Upper lobe of left lung (tissue), 4 donors: Measurements from ENCODE around the gene OOSP2.

ENCODE experiments used
- CTCF ChIP-seq, 6 experiments: fragments of 450-650 bp in 4 of 6; fragments of 200-600 bp in 2 of 6; sonication (generic) in 2 of 6; IDR thresholded peaks; one replicate each; pipeline ENCODE4 v1.5.1; 2016 to 2019; ENCODE audit warnings: antibody characterized with exemption in 6 of 6
- POLR2A ChIP-seq, 4 donors: fragments of 450-650 bp; IDR thresholded peaks; one replicate each; pipeline ENCODE4 v1.5.1; 2016 to 2017; ENCODE audit warnings: antibody characterized with exemption in 4 of 4, mild to moderate bottlenecking in 2 of 4
- POLR2AphosphoS5 ChIP-seq, 2 donors: sonication (generic); formaldehyde crosslinking; IDR thresholded peaks; one replicate each; pipeline ENCODE4 v1.5.1; 2017; ENCODE audit warnings: antibody characterized with exemption in 2 of 2

DNA sequence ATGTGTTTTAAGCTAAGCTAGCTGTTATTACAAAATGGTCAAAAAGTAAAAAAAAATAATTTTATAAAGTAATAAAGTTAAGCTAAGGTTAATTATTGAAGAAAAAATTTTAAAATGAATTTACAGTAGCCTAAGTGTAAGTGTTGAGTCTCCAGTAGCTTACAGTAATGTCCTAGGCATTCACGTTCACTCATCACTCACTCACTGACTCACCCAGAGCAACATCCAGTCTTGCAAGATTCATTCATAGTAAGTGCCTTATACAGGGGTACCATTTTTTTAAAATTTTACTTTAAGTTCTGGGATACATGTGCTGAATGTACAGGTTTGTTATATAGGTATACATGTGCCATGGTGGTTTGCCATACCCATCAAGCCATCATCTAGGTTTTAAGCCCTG is 34.8 kb upstream of the OOSP2 start:
- no peak for TF ChIP-seq CTCF (IDR thresholded peaks at IDR 0.05)
- no peak for TF ChIP-seq POLR2A (IDR thresholded peaks at IDR 0.05)
- TF ChIP-seq POLR2AphosphoS5 (IDR thresholded peaks at IDR 0.05), result no peak
